Dedifferentiated amniotic fluid mesenchymal stem cell (primary cell): Measurements from ENCODE around the gene GLB1L3.

Source experiments
- DNase-seq: peaks from one replicate; pipeline ENCODE4 v3.0.0-alpha.2; 2016; ENCODE audit errors: extremely low spot score

Gene GLB1L3

DNA sequence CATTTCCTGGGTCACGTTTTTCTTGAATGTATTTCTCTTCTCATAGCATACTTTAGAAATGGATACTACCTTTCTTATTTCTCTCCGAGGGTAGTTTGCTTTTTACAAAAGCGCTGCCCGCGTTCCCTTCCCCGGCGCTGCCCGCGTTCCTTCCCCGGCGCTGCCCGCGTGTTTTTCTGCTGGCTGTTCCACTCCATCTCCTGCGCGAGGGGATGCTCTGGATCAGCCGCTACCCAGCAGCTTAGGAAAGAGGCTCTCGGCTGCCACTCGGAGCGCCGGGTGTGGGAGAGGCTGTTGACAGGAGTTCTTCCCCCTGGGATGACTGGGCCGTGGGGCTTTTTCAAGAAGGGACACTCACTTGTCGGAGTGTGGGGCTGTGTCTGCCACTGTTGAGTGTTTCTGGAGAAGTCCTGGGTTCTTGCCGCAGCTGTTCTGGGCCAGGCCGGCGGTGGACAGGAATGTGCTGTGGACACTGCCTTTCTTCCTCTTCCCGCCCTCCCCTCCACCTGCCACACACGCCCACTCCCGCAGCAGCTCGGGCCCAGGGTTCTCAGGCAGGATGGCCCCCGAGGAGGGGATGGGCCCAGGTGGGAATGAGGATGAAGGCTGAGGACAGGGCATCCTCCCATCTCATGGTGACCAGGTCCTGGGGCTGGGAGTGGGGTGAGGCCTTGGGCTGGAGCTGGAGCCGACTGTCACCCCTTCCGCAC lies 86.2 kb downstream of the GLB1L3 start:
- no peak for DNase-seq

GRCh38 chr11:134363161-134363560 lies 87.0 kb downstream of the GLB1L3 start:
- DNase-seq = no peak

- no peak for DNase-seq
Observed at GRCh38 chr11:134363592-134363991, 87.4 kb downstream of the GLB1L3 start.

GRCh38 chr11:134364261-134364660 lies 88.1 kb downstream of the GLB1L3 start:
- no peak for DNase-seq

- no peak for DNase-seq
Observed at GRCh38 chr11:134365011-134365925, 89.1 kb downstream of the GLB1L3 start.

GRCh38 chr11:134366254-134366653 lies 90.1 kb downstream of the GLB1L3 start:
- DNase-seq = no peak

- no peak for DNase-seq
Observed at GRCh38 chr11:134367781-134368180, 91.6 kb downstream of the GLB1L3 start.
